CD4-positive, alpha-beta T cell treated with Interleukin-17A for 4 hours (primary cell): Measurements from ENCODE around the gene APOD.
"Not testable (repeated sequence)": the region's sequence is repeated elsewhere in the genome, so short reads cannot be mapped to it uniquely, and the experiment has no call there.

Experiments used
- DNase-seq: peaks from one replicate; pipeline ENCODE4 v3.0.0-alpha.2; 2020; ENCODE audit warnings: mixed read lengths

The APOD gene

DNA sequence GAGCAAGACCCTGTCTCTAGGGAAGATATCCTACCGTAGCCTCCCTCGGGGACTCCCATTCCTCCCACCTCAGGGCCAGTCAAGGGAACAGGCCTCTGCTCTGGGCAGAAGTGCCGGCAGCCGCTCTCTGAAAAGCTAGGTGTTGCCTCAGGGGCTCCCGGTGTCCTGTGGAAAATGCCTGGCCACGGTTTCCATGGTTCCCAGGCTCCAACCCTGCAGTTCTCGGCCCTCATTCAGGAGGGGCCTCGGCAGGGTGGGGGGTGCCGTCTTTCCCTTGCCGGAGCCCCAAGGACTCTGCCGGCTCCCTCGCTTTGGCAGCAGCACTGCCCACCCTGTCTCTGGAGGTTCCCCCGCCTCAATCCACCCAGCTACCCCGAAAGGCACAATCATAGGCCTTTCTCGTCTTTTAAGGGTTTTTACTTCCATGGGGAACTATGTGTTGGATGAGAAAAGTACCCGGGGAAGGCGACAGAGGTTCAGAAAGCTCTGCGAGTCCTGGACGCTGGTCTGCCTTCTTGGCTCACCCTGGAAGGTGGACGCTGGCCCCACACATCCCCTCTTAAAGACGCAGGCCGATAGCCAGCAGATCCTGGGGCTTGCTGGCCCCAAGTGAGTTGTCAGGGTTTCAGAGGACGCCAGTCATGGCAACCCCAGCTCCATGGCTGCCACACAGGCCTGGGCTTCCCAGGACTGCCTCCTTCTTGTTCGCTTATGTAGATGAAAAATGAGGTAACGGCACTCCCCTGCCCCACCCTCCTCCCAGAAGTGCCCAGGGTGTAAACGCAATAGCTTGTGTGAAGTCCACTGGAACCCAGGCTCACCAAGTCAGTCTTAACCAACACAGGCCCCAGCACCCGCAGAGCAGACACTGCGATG is 34.3 kb upstream of the APOD start:
- DNase-seq = not testable (repeated sequence)

DNA sequence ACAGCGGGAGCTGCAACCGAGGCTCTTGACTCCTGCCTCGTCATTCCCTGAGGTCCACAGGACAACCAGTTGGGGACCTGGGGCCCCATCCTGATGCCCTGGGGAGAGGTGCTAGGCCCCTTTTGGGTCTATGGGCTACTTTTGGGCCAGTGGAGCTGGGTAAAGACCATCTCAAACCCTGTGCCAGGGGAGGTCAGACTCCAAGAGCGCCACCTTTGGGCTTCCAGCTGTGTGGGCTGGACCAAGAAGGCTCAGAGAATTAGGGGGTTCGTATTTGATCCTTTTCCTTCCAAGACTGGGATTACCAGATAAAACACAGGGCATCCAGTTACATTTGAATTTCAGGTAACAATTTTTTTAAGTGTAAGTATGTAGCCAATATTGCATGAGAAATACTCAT is 33.4 kb upstream of the APOD start:
- DNase-seq = not testable (repeated sequence)

DNA sequence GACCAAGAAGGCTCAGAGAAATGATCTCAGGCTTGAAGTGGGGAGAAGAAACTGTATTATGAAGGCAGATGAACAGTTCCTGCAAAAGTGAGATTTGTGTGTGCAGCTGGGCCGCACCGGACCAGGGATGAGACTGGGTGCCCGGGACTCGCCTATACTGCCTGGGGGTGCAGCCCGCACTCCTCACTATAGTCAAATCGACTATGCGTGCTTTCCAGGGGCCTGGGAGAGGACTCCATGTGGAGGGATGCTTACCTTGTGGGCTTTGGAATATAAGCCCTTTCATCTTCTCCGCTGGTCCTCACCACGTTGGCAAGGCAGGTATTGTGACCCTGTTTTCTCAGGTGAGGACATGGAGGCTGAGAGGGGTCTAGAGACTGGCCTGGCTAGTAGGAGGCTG is 32.9 kb upstream of the APOD start:
- DNase-seq = no peak

DNA sequence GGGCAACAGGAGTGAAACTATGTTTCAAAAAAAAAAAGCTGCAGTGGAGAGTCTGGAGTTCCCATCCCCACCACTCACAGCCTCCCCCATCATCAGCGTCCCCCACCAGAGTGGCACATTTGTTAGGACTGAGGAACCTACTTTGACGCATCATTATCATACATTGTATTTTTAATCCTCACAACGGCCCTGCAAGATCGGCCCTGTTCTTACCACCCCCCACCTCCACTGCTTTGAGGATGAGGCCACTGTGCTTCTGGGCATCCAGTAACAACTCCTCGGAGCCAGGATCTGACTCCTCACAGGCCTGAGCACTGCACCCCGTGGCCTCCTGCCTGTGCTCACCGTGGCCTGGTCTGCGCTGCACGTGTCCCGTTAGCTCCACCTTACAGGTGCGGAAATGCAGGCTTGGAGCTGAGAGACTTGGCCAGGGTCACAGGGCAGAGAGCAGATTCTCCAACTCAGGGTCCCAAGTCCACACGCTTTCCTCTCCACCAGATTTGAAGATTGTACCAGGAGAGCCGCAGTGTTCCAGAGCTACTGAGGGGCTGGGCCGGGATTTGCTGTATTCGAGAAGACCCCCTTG is 32.3 kb upstream of the APOD start:
- not testable (repeated sequence) for DNase-seq

DNA sequence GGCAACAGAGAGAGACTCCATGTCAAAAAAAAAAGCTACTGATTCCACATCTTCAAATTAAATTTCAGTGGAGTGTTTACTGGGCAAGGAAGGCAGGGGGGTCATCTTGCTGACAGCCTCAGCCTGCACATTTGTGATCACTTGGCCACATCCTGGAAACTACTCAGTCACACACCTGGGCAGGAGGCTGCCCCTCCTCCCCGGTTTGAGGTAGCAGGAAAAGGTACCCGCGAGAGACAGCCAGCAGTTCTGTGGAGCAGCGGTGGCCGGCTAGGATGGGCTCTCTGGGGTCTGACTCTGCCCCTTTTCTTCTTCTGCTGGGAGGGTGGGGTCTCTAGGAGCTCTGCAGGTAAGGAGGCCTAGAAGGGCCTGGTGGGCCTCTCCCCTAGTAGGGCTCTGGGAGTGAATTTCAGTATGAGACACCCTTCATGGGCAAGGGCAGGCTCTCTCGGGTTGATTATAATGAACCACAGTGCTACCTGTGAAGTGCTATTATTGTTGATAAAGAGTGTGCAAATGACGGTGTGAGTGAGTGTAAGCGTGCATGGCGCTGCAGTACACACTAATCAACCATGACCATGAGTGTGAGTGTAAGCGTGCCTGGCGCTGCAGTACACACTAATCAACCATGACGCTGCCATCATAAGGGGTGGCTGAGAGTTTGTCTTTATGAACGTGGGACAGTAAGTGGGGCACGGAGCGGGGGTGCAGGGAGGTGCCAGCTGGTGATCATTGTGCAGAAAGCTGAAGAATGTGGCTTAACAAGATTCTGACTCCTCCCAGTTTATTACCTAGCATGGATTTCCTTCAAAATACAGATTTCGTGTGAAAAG is 31.1 kb upstream of the APOD start:
- peak; percentile 62 for DNase-seq

DNA sequence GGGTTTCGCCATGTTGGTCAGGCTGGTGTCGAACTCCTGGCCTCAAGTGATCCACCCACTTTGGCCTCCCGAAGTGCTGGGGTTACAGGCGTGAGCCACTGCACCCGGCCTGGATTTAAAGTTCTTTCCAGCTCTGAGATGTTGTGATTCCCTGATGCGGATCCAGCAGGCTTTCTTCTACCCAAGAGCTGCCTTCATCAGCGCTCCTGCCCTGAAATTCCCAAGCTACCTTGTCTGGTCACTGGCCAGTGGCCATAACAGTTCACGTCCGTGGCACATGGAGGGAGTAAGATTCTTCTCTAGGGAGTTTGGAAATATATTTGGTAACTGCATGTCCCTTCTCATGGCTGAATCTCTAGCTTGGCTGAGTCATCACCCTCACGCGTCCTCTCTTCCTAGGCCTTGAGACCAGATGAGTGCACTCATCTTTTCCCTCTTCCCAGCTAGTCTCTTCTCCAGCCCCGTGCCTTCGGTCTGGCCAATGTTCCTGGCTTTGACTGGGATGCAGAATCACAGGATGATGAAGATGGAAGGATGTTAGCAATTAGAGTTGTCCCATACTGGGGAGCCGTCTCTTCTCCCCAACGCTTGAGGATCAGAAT is 29.8 kb upstream of the APOD start:
- DNase-seq = no peak

DNA sequence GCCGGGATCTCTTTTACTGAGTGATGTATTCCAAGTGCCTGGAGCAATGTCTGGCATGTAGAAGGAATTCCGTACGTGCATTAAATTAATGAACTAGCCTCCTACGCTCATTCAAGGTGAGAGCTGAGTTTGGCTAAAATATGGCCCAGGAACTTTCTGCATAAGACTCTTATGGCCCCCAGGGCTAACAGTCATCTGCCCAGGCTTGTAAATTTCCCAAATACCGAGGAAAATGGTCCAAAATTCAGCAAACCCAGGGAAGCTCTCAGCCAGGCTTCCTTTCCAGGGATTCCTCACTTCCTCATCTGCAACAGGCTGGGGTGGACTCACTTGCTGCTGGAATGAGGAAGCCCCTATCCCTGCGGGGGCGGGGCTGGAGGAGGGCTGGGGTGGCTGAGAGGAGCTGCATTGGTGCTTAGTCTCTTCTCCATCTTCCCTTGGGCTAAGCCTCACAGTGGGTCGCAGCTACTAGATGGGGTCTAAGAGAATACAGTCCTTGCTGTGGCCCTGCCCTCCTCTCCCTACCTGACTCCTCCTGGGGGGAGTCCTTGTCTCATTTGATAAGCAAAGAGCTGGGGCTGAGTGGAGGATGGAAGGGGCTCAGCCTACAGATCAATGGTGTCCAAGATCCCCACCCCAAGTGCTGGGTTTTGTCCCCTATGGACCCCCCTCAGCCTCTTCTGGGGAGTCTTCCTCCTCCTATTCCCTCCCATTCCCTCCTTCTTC is 28.5 kb upstream of the APOD start:
- DNase-seq = no peak

DNA sequence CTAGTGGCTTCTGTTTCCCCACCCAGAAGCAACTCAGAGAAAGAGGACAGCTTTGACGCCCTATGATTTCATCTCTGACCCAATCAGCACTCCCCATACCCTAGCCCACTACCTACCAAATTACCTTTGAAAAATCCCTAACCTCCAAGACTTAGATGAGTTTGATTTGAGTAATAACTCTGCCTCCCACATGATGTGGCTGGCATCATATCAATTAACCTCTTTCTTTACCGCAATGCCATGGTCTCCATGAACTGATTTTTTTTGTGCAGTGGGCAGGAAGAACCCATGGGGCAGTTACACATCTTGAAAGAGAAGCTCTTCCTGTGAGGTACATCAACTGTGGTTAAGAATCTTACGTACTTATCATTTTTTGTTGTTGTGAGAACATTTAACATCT is 25.5 kb upstream of the APOD start:
- DNase-seq = peak; percentile 22

DNA sequence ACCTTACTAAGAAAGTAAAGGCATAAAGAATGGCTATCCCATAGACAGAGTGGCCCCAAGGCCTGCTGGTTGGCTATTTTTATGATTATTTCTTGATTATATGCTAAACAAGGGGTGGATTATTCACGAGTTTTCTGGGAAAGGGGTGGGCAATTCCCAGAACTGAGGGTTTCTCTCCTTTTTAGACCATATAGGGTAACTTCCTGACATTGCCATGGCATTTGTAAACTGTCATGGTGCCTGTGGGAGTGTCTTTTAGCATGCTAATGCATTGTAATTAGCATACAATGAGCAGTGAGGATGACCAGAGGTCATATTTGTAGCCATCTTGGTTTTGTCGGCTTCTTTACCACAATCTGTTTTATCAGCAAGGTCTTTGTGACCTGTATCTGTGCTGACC is 18.0 kb upstream of the APOD start:
- not testable (repeated sequence) for DNase-seq

DNA sequence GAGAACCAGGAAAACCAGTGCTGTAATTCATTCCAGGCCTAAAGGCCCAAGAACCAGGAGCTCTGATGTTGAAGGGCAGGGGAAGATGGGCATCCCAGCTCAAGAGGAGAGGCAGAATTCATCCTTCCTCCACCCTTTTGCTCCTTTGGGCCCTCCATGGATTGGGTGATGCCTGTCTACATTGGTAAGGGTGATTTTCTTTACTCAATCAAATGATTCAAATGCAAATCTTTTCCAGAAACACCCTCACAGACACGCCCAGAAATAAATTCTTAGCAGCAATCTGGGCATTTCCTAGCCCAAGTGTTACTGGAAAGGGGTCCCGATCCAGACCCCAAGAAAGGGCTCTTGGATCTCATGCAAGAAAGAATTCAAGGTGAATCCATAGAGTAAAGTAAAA is 17.6 kb upstream of the APOD start:
- no peak for DNase-seq

DNA sequence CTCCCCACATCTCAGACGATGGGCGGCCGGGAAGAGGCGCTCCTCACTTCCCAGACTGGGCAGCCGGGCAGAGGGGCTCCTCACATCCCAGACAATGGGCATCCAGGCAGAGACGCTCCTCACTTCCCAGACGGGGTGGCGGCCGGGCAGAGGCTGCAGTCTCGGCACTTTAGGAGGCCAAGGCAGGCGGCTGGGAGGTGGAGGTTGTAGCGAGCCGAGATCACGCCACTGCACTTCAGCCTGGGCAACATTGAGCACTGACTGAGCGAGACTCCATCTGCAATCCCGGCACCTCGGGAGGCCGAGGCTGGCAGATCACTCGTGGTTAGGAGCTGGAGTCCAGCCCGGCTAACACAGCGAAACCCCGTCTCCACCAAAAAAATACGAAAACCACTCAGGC is 16.2 kb upstream of the APOD start:
- DNase-seq = not testable (repeated sequence)

DNA sequence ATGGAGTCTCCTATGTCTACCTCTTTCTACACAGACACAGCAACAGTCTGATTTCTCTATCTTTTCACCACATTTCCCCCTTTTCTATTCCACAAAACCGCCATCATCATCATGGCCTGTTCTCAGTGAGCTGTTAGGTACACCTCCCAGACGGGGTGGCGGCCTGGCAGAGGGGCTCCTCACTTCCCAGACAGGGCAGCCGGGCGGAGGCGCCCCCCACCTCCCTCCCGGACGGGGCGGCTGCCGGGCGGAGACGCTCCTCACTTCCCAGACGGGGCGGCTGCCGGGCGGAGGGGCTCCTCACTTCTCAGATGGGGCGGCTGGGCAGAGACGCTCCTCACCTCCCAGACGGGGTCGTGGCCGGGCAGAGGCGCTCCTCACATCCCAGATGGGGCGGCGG is 15.8 kb upstream of the APOD start:
- DNase-seq = not testable (repeated sequence)

DNA sequence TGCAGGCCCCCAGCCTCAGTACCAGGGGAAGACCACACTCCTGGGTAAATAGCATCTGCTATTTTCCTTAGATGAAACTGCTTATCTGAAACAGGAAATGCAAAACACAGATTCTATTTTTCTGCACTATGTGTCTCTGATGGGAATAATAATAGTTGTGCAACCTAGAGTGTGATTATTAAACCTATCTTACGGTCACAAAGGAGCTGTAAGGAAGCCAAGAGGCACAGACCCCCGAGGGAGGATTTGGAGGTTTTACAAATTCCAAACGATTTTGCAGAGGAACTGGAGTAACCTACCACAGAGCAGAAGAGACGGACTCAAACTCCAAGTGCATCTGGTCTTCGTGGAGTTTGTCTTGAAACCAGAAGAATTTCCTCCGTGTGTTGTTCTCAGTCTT is 14.1 kb upstream of the APOD start:
- DNase-seq = no peak

DNA sequence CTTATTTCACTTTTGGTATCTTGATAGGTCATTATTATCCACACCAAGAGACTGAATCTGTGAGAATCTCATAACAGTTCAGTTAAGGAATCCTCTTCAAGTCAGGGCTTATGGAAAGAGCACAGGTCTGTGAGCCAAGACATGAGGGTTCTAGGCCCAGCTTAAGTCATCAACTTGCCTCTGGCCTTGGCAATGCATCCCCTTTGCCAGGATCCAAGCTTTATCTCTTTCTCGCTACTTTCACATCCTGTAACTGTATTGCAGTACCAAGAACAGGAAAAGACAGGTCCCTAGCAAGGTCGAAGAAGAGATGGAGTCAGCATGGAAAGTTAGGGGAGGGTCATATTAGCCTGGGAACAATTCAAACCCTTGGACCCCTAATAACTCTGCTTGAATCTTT is 13.5 kb upstream of the APOD start:
- no peak for DNase-seq

DNA sequence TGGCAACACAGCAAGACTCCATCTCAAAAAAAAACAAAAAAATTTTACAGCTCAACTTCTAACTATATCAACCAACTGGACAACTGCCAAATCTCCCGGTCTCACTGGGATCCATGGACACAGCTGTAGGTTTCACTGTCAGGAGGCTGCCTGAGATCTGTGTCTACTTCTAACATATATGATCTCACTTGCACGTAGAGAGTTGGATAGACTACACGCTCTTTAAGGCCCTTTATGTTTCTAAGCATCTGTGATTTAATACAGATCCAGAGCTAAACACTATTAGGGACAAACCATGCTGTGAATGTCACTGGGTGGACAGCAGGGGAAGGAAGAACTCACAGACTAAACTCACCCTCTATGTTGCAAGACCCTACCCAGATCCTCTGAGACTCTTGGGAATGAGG is 13.0 kb upstream of the APOD start:
- no peak for DNase-seq

DNA sequence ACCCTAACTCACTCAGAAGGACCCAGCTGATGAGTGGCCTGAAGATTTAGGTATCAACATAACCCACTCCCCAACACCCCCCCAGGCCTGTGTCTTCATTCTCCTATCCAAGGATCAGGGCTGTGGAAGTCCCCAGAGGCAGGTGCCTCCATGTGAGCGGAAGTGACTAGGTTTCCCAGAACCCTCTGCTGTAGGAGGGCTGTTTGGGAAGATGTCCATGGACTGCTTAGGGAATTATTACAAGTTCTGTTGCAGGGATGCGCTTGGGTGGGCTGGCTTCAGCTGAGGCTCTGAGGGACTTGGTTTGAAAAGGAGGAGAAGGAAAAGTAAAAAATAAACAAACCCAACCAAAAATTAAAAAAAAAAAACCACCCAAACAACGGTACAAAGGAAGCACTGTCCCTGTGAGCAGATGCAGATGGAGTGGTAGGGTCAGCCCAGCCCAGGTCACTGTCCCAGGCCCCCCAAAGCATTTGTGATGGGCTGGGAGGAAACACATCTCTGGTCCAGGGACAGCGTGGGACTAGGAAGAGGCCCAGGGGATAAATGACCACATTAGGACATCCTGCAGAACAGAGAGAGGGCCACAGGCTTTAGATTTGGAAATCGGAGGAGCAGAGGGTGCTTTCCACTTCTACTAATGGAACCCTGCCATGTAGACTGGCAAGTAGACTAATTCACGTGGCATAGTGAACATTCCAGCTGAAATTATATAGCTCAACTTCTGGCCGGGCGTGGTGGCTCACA is 12.2 kb upstream of the APOD start:
- no peak for DNase-seq

DNA sequence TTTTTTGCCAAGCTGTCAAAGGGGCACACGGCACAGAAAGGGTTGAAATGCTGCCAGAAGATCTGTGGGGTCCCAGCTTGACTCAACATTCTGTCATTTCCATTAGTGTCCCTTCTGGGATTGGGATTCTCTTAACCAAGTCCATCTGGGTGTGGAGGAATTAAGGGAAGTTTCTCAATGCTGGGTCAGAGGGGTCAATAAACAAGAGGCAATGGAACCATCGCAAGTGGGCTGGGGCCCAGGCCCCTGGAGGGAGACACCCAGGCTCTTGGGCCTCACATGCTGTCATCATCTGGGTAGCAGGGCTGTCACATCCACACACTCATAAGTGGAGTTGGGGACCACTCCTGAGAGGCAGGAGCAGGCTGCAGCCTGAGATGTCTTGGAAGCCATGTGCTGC is 8.1 kb upstream of the APOD start:
- no peak for DNase-seq

DNA sequence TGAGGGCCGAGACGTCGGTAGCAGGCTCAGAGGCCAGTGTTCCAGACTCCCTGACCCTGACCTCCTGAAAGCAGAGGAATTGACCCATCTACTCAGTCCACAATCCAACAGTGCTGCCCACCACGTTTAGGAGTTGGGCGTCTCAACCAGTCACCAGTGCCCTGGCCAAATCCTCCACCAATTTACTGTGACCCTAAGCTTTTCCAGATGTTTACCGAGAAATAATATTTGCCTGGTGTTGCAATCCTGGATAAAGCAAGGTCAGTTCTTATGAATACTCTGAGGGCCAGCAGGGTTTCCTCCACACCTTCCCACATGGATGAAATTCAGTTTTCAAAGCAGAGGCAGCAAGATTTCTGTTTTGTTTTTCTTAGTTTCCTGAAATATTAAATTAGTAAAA is 7.5 kb upstream of the APOD start:
- DNase-seq = no peak

DNA sequence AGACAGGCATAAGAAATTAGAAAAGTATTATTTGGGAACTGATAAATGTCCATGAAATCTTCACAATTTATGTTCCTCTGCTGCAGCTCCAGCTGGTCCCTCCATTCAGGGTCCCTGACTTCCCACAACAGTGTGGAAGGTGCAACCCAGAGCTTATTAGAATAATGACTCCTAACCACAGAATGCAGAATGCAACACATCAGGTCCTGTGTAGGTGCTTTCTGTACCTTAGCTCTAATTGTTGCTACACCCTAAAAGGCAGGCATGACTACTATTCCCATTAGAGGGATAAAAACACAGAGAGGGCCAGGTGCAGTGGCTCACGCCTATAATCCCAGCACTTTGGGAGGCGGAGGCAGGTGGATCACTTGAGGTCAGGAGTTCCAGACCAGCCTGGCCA is 6.6 kb upstream of the APOD start:
- DNase-seq = not testable (repeated sequence)

DNA sequence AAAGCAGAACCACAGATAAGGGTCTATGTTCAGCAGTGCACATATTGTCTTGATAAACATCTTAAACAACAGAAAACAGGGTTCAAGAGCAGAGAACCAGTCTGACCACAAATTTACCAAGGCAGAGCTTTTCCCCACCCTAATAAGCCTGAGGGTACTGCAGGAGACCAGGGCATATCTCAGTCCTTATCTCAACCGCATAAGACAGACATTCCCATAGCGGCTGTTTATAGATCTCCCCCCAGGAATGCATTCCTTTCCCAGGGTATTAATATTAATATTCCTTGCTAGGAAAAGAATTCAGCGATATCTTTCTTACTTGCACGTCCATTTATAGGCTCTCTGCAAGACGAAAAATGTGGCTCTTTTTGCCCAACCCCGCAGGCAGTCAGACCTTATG is 6.1 kb upstream of the APOD start:
- not testable (repeated sequence) for DNase-seq

DNA sequence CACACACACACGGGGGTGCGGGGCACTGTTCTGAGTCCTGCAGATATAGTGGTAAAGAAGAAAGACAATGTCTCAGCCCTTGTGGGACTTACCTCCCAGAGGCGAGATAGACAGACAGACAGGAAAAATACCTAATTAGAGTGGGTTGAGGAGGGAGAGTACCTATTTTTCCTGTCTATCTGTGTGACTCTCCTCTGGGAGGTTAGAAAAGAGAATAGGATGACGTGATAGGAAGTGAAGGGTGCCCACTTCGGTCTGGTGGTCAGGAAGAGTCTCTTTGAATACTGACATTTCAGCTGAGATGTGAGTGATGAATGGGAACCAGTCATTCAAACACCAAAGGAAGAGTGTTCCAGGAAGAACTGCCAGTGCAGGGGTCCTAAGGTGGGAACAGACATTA is 4.1 kb upstream of the APOD start:
- no peak for DNase-seq

DNA sequence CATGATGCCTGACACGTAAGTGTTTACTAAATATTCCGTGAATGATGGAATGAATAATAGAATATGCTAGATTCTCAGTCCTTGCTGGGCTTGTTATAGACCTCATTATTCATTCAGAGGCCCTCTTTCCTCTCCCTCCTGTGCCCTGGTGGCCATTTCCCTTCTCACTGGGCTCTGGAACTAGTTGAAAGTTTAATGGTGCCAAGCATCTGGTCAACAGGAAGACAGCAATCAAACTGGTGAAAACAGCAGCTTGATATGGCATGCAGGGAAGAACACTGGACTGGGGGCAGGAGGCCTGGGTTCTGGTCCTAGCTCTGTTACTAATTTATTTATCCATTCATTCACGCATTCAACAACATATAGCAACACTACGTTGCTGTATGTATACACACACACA is 3.7 kb upstream of the APOD start:
- DNase-seq = no peak
